HEK293 (cell line): Measurements from ENCODE around the gene LECT2.

Source experiments
- BCL11A ChIP-seq: fragments of 450-650 bp; formaldehyde crosslinking; IDR thresholded peaks from 2 replicates; pipeline ENCODE4 v1.5.1; 2016; ENCODE audit warnings: low read depth, missing biosample characterization, missing genetic modification characterization
- EGR2 ChIP-seq: fragments of 450-650 bp; formaldehyde crosslinking; IDR thresholded peaks from 2 replicates; pipeline ENCODE4 v1.5.1; 2016; ENCODE audit warnings: low read depth, missing biosample characterization, missing genetic modification characterization
- OSR2 ChIP-seq: fragments of 450-650 bp; formaldehyde crosslinking; IDR thresholded peaks from 2 replicates; pipeline ENCODE4 v1.5.1; 2016; ENCODE audit warnings: missing biosample characterization, missing genetic modification characterization
- PATZ1 ChIP-seq: fragments of 450-650 bp; formaldehyde crosslinking; IDR thresholded peaks from 2 replicates; pipeline ENCODE4 v1.5.1; 2016; ENCODE audit warnings: missing biosample characterization, missing genetic modification characterization
- PRDM10 ChIP-seq: fragments of 450-650 bp; formaldehyde crosslinking; IDR thresholded peaks from 2 replicates; pipeline ENCODE4 v1.5.1; 2016; ENCODE audit warnings: missing biosample characterization, missing genetic modification characterization
- REPIN1 ChIP-seq: fragments of 450-650 bp; formaldehyde crosslinking; IDR thresholded peaks from 2 replicates; pipeline ENCODE4 v1.5.1; 2017; ENCODE audit warnings: missing biosample characterization, missing genetic modification characterization, low read depth
- SP3 ChIP-seq: fragments of 450-650 bp; formaldehyde crosslinking; IDR thresholded peaks from 2 replicates; pipeline ENCODE4 v1.5.1; 2016; ENCODE audit warnings: missing biosample characterization, missing genetic modification characterization
- TRIM28 ChIP-seq: IDR thresholded peaks from 2 replicates; pipeline ENCODE4 v1.6.1; 2011; ENCODE audit warnings: low read length, control low read depth, borderline replicate concordance
- ZBTB17 ChIP-seq: fragments of 450-650 bp; formaldehyde crosslinking; IDR thresholded peaks from 2 replicates; pipeline ENCODE4 v1.5.1; 2016; ENCODE audit warnings: missing biosample characterization, missing genetic modification characterization
- ZBTB21 ChIP-seq: fragments of 450-650 bp; formaldehyde crosslinking; IDR thresholded peaks from 2 replicates; pipeline ENCODE4 v1.5.1; 2017; ENCODE audit warnings: missing biosample characterization, missing genetic modification characterization
- ZBTB8A ChIP-seq: fragments of 450-650 bp; formaldehyde crosslinking; IDR thresholded peaks from 2 replicates; pipeline ENCODE4 v1.5.1; 2016; ENCODE audit warnings: missing biosample characterization, missing genetic modification characterization
- ZFHX2 ChIP-seq: fragments of 450-650 bp; formaldehyde crosslinking; conservative IDR thresholded peaks from 2 replicates; pipeline ENCODE4 v1.5.1; 2016; ENCODE audit warnings: missing biosample characterization, missing genetic modification characterization
- ZFP41 ChIP-seq: fragments of 450-650 bp; formaldehyde crosslinking; IDR thresholded peaks from 2 replicates; pipeline ENCODE4 v1.5.1; 2016; ENCODE audit warnings: missing biosample characterization, missing genetic modification characterization, borderline replicate concordance
- ZNF157 ChIP-seq: fragments of 450-650 bp; formaldehyde crosslinking; IDR thresholded peaks from 2 replicates; pipeline ENCODE4 v1.5.1; 2016; ENCODE audit warnings: missing biosample characterization, missing genetic modification characterization
- ZNF169 ChIP-seq: fragments of 450-650 bp; formaldehyde crosslinking; IDR thresholded peaks from 2 replicates; pipeline ENCODE4 v1.5.1; 2016; ENCODE audit warnings: missing biosample characterization, missing genetic modification characterization
- ZNF223 ChIP-seq: fragments of 450-650 bp; formaldehyde crosslinking; IDR thresholded peaks from 2 replicates; pipeline ENCODE4 v1.5.1; 2016; ENCODE audit warnings: missing biosample characterization, missing genetic modification characterization
- ZNF324 ChIP-seq: fragments of 450-650 bp; formaldehyde crosslinking; IDR thresholded peaks from 2 replicates; pipeline ENCODE4 v1.5.1; 2016; ENCODE audit warnings: missing biosample characterization, missing genetic modification characterization
- ZNF341 ChIP-seq: fragments of 450-650 bp; formaldehyde crosslinking; IDR thresholded peaks from 2 replicates; pipeline ENCODE4; 2016; ENCODE audit warnings: low read depth, missing biosample characterization, missing genetic modification characterization
- ZNF423 ChIP-seq: fragments of 450-650 bp; formaldehyde crosslinking; IDR thresholded peaks from 2 replicates; pipeline ENCODE4 v1.5.1; 2016; ENCODE audit warnings: missing biosample characterization, missing genetic modification characterization
- ZNF501 ChIP-seq: fragments of 450-650 bp; formaldehyde crosslinking; IDR thresholded peaks from 2 replicates; pipeline ENCODE4 v1.5.1; 2016; ENCODE audit warnings: missing biosample characterization, missing genetic modification characterization
- ZNF600 ChIP-seq: fragments of 450-650 bp; formaldehyde crosslinking; IDR thresholded peaks from 2 replicates; pipeline ENCODE4 v1.5.1; 2016; ENCODE audit warnings: missing biosample characterization, missing genetic modification characterization
- ZNF654 ChIP-seq: fragments of 450-650 bp; formaldehyde crosslinking; IDR thresholded peaks from 2 replicates; pipeline ENCODE4 v1.5.1; 2016; ENCODE audit warnings: low read depth, missing biosample characterization, missing genetic modification characterization
- ZNF768 ChIP-seq: fragments of 450-650 bp; formaldehyde crosslinking; IDR thresholded peaks from 2 replicates; pipeline ENCODE4 v1.5.1; 2018; ENCODE audit warnings: missing biosample characterization, mild to moderate bottlenecking, missing genetic modification characterization
- ZNF776 ChIP-seq: fragments of 450-650 bp; formaldehyde crosslinking; IDR thresholded peaks from 2 replicates; pipeline ENCODE4 v1.5.0; 2017; ENCODE audit warnings: missing biosample characterization, missing genetic modification characterization, borderline replicate concordance
- ZNF777 ChIP-seq: fragments of 450-650 bp; formaldehyde crosslinking; IDR thresholded peaks from 2 replicates; pipeline ENCODE4 v1.5.1; 2017; ENCODE audit warnings: missing biosample characterization, missing genetic modification characterization, borderline replicate concordance
- ZNF830 ChIP-seq: fragments of 450-650 bp; IDR thresholded peaks from 2 replicates; pipeline ENCODE4 v1.5.0; 2018; ENCODE audit warnings: missing biosample characterization, missing genetic modification characterization, low read depth, mild to moderate bottlenecking, moderate library complexity
- TF ChIP-seq, protein P1 (sequence below): fragments of 450-650 bp; formaldehyde crosslinking; conservative IDR thresholded peaks from 2 replicates; pipeline ENCODE4 v1.5.1; 2016; ENCODE audit warnings: low read depth, missing biosample characterization, missing genetic modification characterization
- TF ChIP-seq, protein P2 (sequence below): fragments of 450-650 bp; formaldehyde crosslinking; IDR thresholded peaks from 2 replicates; pipeline ENCODE4 v1.5.1; 2016; ENCODE audit warnings: missing biosample characterization, missing genetic modification characterization

The LECT2 gene

DNA sequence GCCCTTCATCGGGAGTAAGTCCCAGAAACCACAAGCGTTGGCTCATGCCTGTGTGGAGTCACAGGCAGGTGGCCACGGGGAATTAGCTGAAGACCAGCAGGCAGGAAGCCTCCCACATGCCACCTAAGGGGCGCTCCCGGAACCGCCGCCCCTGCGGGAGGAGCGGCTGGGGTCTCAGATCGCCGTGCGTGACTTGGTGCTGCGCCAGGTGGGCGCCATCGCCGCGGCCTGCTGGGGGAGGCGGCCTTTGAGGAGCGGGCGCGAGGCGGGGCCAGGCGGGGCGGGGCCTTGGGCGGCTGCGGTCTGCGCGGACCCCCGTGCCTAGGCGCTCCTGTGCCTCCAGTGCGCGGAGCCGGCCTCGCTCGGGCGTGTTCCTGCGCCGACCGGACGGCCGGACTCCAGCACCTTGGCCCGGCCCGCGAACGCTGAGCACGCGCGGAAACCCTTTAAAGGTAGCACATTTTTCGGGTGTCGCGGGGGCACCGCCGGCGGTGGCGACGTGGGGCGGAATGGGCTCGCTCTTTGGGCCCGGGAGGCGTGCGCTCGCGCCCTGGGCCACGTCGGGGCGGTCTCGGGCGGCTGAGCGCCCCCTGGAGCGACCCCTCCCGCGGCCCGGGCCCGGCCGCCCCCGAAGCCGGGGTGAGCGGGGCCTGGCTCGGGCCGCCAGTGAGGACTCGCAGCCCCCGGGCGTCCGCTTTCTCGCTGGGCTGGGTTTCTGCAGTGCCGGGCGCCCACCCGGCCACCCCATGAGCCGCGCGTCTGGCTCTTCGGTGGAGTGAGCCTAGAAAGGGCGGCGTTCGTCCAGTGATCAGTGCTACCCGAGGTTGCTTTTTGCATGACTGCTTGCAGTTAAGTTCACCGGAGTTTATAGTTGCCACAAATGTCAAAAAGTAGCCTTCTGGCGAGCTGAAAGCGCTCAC lies 24.5 kb downstream of the LECT2 start (continued):
- TF ChIP-seq, protein P1, sequence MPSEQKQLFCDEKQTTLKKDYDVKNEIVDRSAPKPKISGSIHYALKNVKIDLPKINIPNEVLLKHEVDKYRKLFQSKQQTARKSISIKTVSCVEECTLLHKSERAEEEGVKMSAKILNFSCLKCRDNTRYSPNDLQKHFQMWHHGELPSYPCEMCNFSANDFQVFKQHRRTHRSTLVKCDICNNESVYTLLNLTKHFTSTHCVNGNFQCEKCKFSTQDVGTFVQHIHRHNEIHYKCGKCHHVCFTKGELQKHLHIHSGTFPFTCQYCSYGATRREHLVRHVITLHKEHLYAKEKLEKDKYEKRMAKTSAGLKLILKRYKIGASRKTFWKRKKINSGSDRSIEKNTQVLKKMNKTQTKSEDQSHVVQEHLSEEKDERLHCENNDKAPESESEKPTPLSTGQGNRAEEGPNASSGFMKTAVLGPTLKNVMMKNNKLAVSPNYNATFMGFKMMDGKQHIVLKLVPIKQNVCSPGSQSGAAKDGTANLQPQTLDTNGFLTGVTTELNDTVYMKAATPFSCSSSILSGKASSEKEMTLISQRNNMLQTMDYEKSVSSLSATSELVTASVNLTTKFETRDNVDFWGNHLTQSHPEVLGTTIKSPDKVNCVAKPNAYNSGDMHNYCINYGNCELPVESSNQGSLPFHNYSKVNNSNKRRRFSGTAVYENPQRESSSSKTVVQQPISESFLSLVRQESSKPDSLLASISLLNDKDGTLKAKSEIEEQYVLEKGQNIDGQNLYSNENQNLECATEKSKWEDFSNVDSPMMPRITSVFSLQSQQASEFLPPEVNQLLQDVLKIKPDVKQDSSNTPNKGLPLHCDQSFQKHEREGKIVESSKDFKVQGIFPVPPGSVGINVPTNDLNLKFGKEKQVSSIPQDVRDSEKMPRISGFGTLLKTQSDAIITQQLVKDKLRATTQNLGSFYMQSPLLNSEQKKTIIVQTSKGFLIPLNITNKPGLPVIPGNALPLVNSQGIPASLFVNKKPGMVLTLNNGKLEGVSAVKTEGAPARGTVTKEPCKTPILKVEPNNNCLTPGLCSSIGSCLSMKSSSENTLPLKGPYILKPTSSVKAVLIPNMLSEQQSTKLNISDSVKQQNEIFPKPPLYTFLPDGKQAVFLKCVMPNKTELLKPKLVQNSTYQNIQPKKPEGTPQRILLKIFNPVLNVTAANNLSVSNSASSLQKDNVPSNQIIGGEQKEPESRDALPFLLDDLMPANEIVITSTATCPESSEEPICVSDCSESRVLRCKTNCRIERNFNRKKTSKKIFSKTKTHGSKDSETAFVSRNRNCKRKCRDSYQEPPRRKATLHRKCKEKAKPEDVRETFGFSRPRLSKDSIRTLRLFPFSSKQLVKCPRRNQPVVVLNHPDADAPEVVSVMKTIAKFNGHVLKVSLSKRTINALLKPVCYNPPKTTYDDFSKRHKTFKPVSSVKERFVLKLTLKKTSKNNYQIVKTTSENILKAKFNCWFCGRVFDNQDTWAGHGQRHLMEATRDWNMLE (tag by site-specific recombination), result peak; percentile 41; the same call in 1 of the 2 replicates
- TF ChIP-seq BCL11A (tag by site-specific recombination) (no peak), SP3 (tag by site-specific recombination) (peak; percentile 62), PRDM10 (tag by site-specific recombination) (peak; percentile 33; the same call in 1 of the 2 replicates), REPIN1 (tag by site-specific recombination) (no peak), ZBTB8A (tag by site-specific recombination) (peak; percentile 91), ZFHX2 (tag by site-specific recombination) (peak; percentile 75), ZNF157 (no peak), ZBTB21 (no peak), ZNF600 (tag by site-specific recombination) (peak; percentile 56; the same call in 1 of the 2 replicates), ZNF169 (tag by site-specific recombination) (no peak), ZNF830 (no peak), EGR2 (tag by site-specific recombination) (0 out of 2 replicates have a peak, but pooled peaks have one; percentile 24), ZNF324 (no peak), ZNF223 (tag by site-specific recombination) (no peak), ZNF423 (tag by site-specific recombination) (0 out of 2 replicates have a peak, but pooled peaks have one; percentile 32), ZNF777 (tag by site-specific recombination) (0 out of 2 replicates have a peak, but pooled peaks have one; percentile 31), ZFP41 (tag by site-specific recombination) (no peak), PATZ1 (tag by site-specific recombination) (peak; percentile 75), TRIM28 (no peak), ZNF501 (tag by site-specific recombination) (peak; percentile 53; the same call in 1 of the 2 replicates), ZNF654 (no peak), ZBTB17 (peak; percentile 67), ZNF768 (tag by site-specific recombination) (no peak), OSR2 (peak; percentile 83), ZNF341 (tag by site-specific recombination) (peak; percentile 96), ZNF776 (tag by site-specific recombination) (no peak)
- TF ChIP-seq, protein P2, sequence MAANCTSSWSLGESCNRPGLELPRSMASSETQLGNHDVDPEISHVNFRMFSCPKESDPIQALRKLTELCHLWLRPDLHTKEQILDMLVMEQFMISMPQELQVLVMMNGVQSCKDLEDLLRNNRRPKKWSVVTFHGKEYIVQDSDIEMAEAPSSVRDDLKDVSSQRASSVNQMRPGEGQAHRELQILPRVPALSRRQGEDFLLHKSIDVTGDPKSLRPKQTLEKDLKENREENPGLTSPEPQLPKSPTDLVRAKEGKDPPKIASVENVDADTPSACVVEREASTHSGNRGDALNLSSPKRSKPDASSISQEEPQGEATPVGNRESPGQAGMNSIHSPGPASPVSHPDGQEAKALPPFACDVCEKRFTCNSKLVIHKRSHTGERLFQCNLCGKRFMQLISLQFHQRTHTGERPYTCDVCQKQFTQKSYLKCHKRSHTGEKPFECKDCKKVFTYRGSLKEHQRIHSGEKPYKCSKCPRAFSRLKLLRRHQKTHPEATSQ (tag by site-specific recombination), result peak; percentile 85; the same call in 1 of the 2 replicates
